Activated CD4-positive, alpha-beta T cell treated with anti-CD3 and anti-CD28 coated beads, Interleukin-2, amount 10 ng/mL, durations not matched to agents 24 days and 14 days (primary cell): Measurements from ENCODE around the gene DNAAF8. TPM values are rescaled to one million over a fixed set of nuclear protein-coding genes. Genes with fewer than 3 reads are reported as not detected.
"Not testable (repeated sequence)": the region's sequence is repeated elsewhere in the genome, so short reads cannot be mapped to it uniquely, and the experiment has no call there.

Source experiments
- DNase-seq: peaks from one replicate; pipeline ENCODE4 v3.0.0; 2022
- H3K27ac Mint-ChIP-seq: one replicate; pipeline ENCODE4 v1.8.0; 2022; ENCODE audit warnings: mild to moderate bottlenecking, mixed read lengths
- H3K27me3 Mint-ChIP-seq: one replicate; pipeline ENCODE4 v1.8.0; 2022; ENCODE audit warnings: mixed read lengths
- H3K36me3 Mint-ChIP-seq: one replicate; pipeline ENCODE4 v1.8.0; 2022; ENCODE audit warnings: low read depth, mild to moderate bottlenecking, mixed read lengths
- H3K4me1 Mint-ChIP-seq: one replicate; pipeline ENCODE4 v1.8.0; 2021; ENCODE audit warnings: mixed read lengths
- H3K4me3 Mint-ChIP-seq: one replicate; pipeline ENCODE4 v1.8.0; 2022; ENCODE audit warnings: mild to moderate bottlenecking, moderate library complexity, mixed read lengths
- H3K9me3 Mint-ChIP-seq: one replicate; pipeline ENCODE4 v1.8.0; 2021; ENCODE audit warnings: mixed read lengths
- intact Hi-C: fragments of 100-400 bp; cut with micrococcal nuclease; formaldehyde crosslinking; loops from one replicate; pipeline ENCODE4 v1.15.1; 2023
- total RNA-seq: library from RNA; stranded (reverse); gene quantifications from 2 replicates; pipeline ENCODE4 v1.2.3, GENCODE V29; 2022

Gene DNAAF8
- total RNA-seq, 1 donor from 2014 or later: not detected

GRCh38 chr16:4780235-4780634 lies 45.9 kb downstream of the DNAAF8 start:
- no peaks in the 10 kb centered on the region for H3K4me1 Mint-ChIP-seq
- DNase-seq: no peak
- H3K36me3 Mint-ChIP-seq: no peaks in the 10 kb centered on the region
- H3K27me3 Mint-ChIP-seq: no peaks in the 10 kb centered on the region
- intact Hi-C loops: no loop called here
- H3K4me3 Mint-ChIP-seq: no peak overlapping the region
- no peak overlapping the region for H3K27ac Mint-ChIP-seq
- H3K9me3 Mint-ChIP-seq: no peaks in the 10 kb centered on the region

- intact Hi-C loops: no loop called here
- no peak overlapping the region for H3K4me3 Mint-ChIP-seq
Measured at GRCh38 chr16:4783251-4783950, 49.1 kb downstream of the DNAAF8 start.

GRCh38 chr16:4783951-4784336 lies 49.6 kb downstream of the DNAAF8 start:
- no peak overlapping the region for H3K27ac Mint-ChIP-seq
- DNase-seq: no peak
- H3K4me1 Mint-ChIP-seq: no peaks in the 10 kb centered on the region
- intact Hi-C loops: no loop called here
- H3K27me3 Mint-ChIP-seq: no peaks in the 10 kb centered on the region
- H3K4me3 Mint-ChIP-seq: no peak overlapping the region
- no peaks in the 10 kb centered on the region for H3K36me3 Mint-ChIP-seq
- H3K9me3 Mint-ChIP-seq: no peaks in the 10 kb centered on the region

More at GRCh38 chr16:4783251-4783950, 49.1 kb downstream of the DNAAF8 start:
- no peak overlapping the region for H3K27ac Mint-ChIP-seq
- H3K9me3 Mint-ChIP-seq: no peaks in the 10 kb centered on the region
- H3K4me1 Mint-ChIP-seq: no peaks in the 10 kb centered on the region
- H3K27me3 Mint-ChIP-seq: no peaks in the 10 kb centered on the region
- no peak for DNase-seq
- no peaks in the 10 kb centered on the region for H3K36me3 Mint-ChIP-seq

GRCh38 chr16:4784444-4784987 lies 50.2 kb downstream of the DNAAF8 start:
- H3K27ac Mint-ChIP-seq, H3K9me3 Mint-ChIP-seq, intact Hi-C loops, H3K4me1 Mint-ChIP-seq, H3K4me3 Mint-ChIP-seq, H3K36me3 Mint-ChIP-seq, DNase-seq, H3K27me3 Mint-ChIP-seq: not testable (repeated sequence)

- no peak overlapping the region for H3K27ac Mint-ChIP-seq
- H3K36me3 Mint-ChIP-seq: no peaks in the 10 kb centered on the region
- peaks cover under 1% of the 10 kb centered on the region for H3K4me1 Mint-ChIP-seq
- DNase-seq: no peak
- intact Hi-C loops: no loop called here
- H3K27me3 Mint-ChIP-seq: no peaks in the 10 kb centered on the region
- no peak overlapping the region for H3K4me3 Mint-ChIP-seq
- H3K9me3 Mint-ChIP-seq: no peaks in the 10 kb centered on the region
Measured at GRCh38 chr16:4785758-4786433, 51.6 kb downstream of the DNAAF8 start.

GRCh38 chr16:4787068-4787467 lies 52.7 kb downstream of the DNAAF8 start:
- DNase-seq: no peak
- intact Hi-C loops: no loop called here
- Mint-ChIP-seq H3K36me3 (no peaks in the 10 kb centered on the region), H3K4me3 (no peak overlapping the region), H3K27ac (no peak overlapping the region), H3K27me3 (peaks cover 1% of the 10 kb centered on the region), H3K9me3 (no peaks in the 10 kb centered on the region), H3K4me1 (peaks cover 4% of the 10 kb centered on the region)

- DNase-seq: no peak
- Mint-ChIP-seq H3K27ac (no peak within 1 kb of the TSS), H3K36me3 (no peaks in the 10 kb centered on the region), H3K4me1 (peaks cover 4% of the 10 kb centered on the region), H3K9me3 (no peaks in the 10 kb centered on the region), H3K4me3 (no peak within 1 kb of the TSS), H3K27me3 (peaks cover 1% of the 10 kb centered on the region)
- intact Hi-C loops: no loop called here
Measured at GRCh38 chr16:4787627-4788482, 53.5 kb downstream of the DNAAF8 start, which contains the start of gene SEPTIN12. SEPTIN12 (minus strand) TSS chr16:4788345; CDS start chr16:4787645, 700 bp downstream.

GRCh38 chr16:4788489-4788889 lies 54.2 kb downstream of the DNAAF8 start:
- Mint-ChIP-seq H3K36me3 (no peaks in the 10 kb centered on the region), H3K9me3 (no peaks in the 10 kb centered on the region), H3K4me1 (peaks cover 4% of the 10 kb centered on the region), H3K27ac (no peak overlapping the region), H3K27me3 (peaks cover 1% of the 10 kb centered on the region), H3K4me3 (no peak overlapping the region)
- intact Hi-C loops: no loop called here
- no peak for DNase-seq

- DNase-seq: no peak
- intact Hi-C loops: no loop called here
- Mint-ChIP-seq H3K36me3 (no peaks in the 10 kb centered on the region), H3K4me3 (no peak overlapping the region), H3K27me3 (peaks cover 1% of the 10 kb centered on the region), H3K4me1 (peaks cover 4% of the 10 kb centered on the region), H3K27ac (no peak overlapping the region), H3K9me3 (no peaks in the 10 kb centered on the region)
Measured at GRCh38 chr16:4788910-4789309, 54.6 kb downstream of the DNAAF8 start.

GRCh38 chr16:4790261-4790660 lies 55.9 kb downstream of the DNAAF8 start:
- intact Hi-C loops: no loop called here
- no peaks in the 10 kb centered on the region for H3K9me3 Mint-ChIP-seq

GRCh38 chr16:4790871-4791270 lies 56.5 kb downstream of the DNAAF8 start:
- Mint-ChIP-seq H3K4me1 (peaks cover 4% of the 10 kb centered on the region), H3K4me3 (no peak overlapping the region), H3K27ac (no peak overlapping the region), H3K27me3 (peaks cover 1% of the 10 kb centered on the region), H3K36me3 (no peaks in the 10 kb centered on the region), H3K9me3 (no peaks in the 10 kb centered on the region)
- intact Hi-C loops: no loop called here
- DNase-seq: no peak

More at GRCh38 chr16:4790261-4790660, 55.9 kb downstream of the DNAAF8 start:
- H3K4me3 Mint-ChIP-seq: no peak overlapping the region
- no peak for DNase-seq
- no peaks in the 10 kb centered on the region for H3K36me3 Mint-ChIP-seq
- H3K4me1 Mint-ChIP-seq: peaks cover 4% of the 10 kb centered on the region
- H3K27me3 Mint-ChIP-seq: peaks cover 1% of the 10 kb centered on the region
- no peak overlapping the region for H3K27ac Mint-ChIP-seq

- peaks cover 1% of the 10 kb centered on the region for H3K27me3 Mint-ChIP-seq
- H3K9me3 Mint-ChIP-seq: no peaks in the 10 kb centered on the region
- no peak overlapping the region for H3K27ac Mint-ChIP-seq
- H3K4me3 Mint-ChIP-seq: no peak overlapping the region
- intact Hi-C loops: no loop called here
- H3K4me1 Mint-ChIP-seq: peaks cover 4% of the 10 kb centered on the region
- DNase-seq: no peak
- H3K36me3 Mint-ChIP-seq: no peaks in the 10 kb centered on the region
Measured at GRCh38 chr16:4792951-4793513, 58.7 kb downstream of the DNAAF8 start.

GRCh38 chr16:4795181-4795827 lies 61.0 kb downstream of the DNAAF8 start, which contains the start of gene SMIM22:
SMIM22 (plus strand) TSS chr16:4795369; CDS start chr16:4795735, 366 bp downstream.
- Mint-ChIP-seq H3K36me3 (no peaks in the 10 kb centered on the region), H3K4me3 (no peak within 1 kb of the TSS), H3K27me3 (peaks cover 1% of the 10 kb centered on the region), H3K27ac (no peak within 1 kb of the TSS), H3K4me1 (peaks cover 4% of the 10 kb centered on the region), H3K9me3 (no peaks in the 10 kb centered on the region)
- DNase-seq: no peak
- intact Hi-C loops: no loop called here
